Hepatocyte (in vitro differentiated cells): ENCODE measurements around the gene CD93. TPM values are rescaled to one million over a fixed set of nuclear protein-coding genes. Genes with fewer than 3 reads are reported as not detected.

Experiments used
- DNase-seq: peaks from one replicate; pipeline ENCODE4 v3.0.0-alpha.2; 2016; ENCODE audit warnings: low spot score
- H2AFZ ChIP-seq: fragments of 200-600 bp; sonication (generic); 2 replicates; pipeline ENCODE4 v1.6.0; 2016; ENCODE audit warnings: antibody characterized with exemption, mild to moderate bottlenecking
- H3K27ac ChIP-seq: fragments of 200-600 bp; sonication (generic); 2 replicates; pipeline ENCODE4 v1.5.1; 2016; ENCODE audit warnings: mild to moderate bottlenecking
- H3K27me3 ChIP-seq: fragments of 200-600 bp; sonication (generic); 2 replicates; pipeline ENCODE4 v1.6.1; 2016
- H3K36me3 ChIP-seq: fragments of 200-600 bp; sonication (generic); replicated peaks from 2 replicates; pipeline ENCODE4 v1.5.1; 2016; ENCODE audit warnings: low read depth; ENCODE audit not compliant: insufficient read depth
- H3K4me1 ChIP-seq: fragments of 200-600 bp; sonication (generic); 2 replicates; pipeline ENCODE4 v1.5.1; 2016; ENCODE audit warnings: mild to moderate bottlenecking, moderate library complexity; ENCODE audit not compliant: insufficient read depth
- H3K4me2 ChIP-seq: fragments of 200-600 bp; sonication (generic); 2 replicates; pipeline ENCODE4 v1.6.0; 2016
- H3K4me3 ChIP-seq: fragments of 200-600 bp; sonication (generic); 2 replicates; pipeline ENCODE4 v1.5.1; 2016; ENCODE audit warnings: mild to moderate bottlenecking
- H3K79me2 ChIP-seq: fragments of 200-600 bp; sonication (generic); 2 replicates; pipeline ENCODE4 v1.6.0; 2017; ENCODE audit warnings: mild to moderate bottlenecking
- H3K9me2 ChIP-seq: fragments of 200-600 bp; sonication (generic); replicated peaks from 2 replicates; pipeline ENCODE4 v1.6.0; 2017; ENCODE audit warnings: mild to moderate bottlenecking; ENCODE audit not compliant: insufficient read depth
- H3K9me3 ChIP-seq: fragments of 200-600 bp; sonication (generic); 2 replicates; pipeline ENCODE4 v1.5.1; 2016; ENCODE audit warnings: low read depth, mild to moderate bottlenecking
- H4K20me1 ChIP-seq: fragments of 200-600 bp; sonication (generic); 2 replicates; pipeline ENCODE4 v1.6.0; 2016; ENCODE audit warnings: mild to moderate bottlenecking; ENCODE audit not compliant: insufficient read depth, poor library complexity, severe bottlenecking
- CTCF ChIP-seq: fragments of 200-600 bp; sonication (generic); IDR thresholded peaks from 2 replicates; pipeline ENCODE4 v1.5.1; 2016; ENCODE audit warnings: antibody characterized with exemption, mild to moderate bottlenecking; ENCODE audit not compliant: poor library complexity
- EZH2 ChIP-seq: fragments of 200-600 bp; sonication (generic); IDR thresholded peaks from 2 replicates; pipeline ENCODE4 v1.6.1; 2016; ENCODE audit warnings: antibody characterized with exemption, mild to moderate bottlenecking, borderline replicate concordance
- EZH2phosphoT487 ChIP-seq: fragments of 200-600 bp; sonication (generic); IDR thresholded peaks from one replicate; pipeline ENCODE4 v1.6.1; 2018; ENCODE audit warnings: antibody characterized with exemption, mild to moderate bottlenecking, low read depth, moderate library complexity; ENCODE audit not compliant: unreplicated experiment, severe bottlenecking
- WGBS: methylation state at CpG from one replicate; pipeline ENCODE4 v1.1.6; 2016; ENCODE audit warnings: low lambda C conversion rate; ENCODE audit errors: missing lambda C conversion rate; 5-methylcytosine and 5-hydroxymethylcytosine counted together
- polyA plus RNA-seq: library from polyadenylated mRNA; unstranded; fragments of >200 nt; fragmentation: Nextera tagmentation; extraction: Ambion mirVana; gene quantifications from 2 replicates; pipeline ENCODE4 v1.2.1, GENCODE V29; 2016
- total RNA-seq: library from RNA; depleted of rRNA; stranded (reverse); fragments of >200 nt; gene quantifications from 2 replicates; pipeline ENCODE4 v1.2.3, GENCODE V29; 2014

CD93 gene
- total and polyA plus RNA-seq, 2 experiments from 2014 or later = 0.07 to 2.1 TPM

- Histone ChIP-seq H3K9me2 (no peaks in the 10 kb centered on the region), H3K79me2 (no peaks in the 10 kb centered on the region)
- WGBS = 89% methylated on average over 3 of the region's 3 CpGs
These were observed 10.0 kb upstream of the CD93 start for GRCh38 chr20:23096097-23096496.

GRCh38 chr20:23095499-23095898, 9.4 kb upstream of the CD93 start:
- Histone ChIP-seq H3K9me2 (no peaks in the 10 kb centered on the region), H3K4me1 (no peaks in the 10 kb centered on the region), H3K27me3 (peaks cover 4% of the 10 kb centered on the region), H3K36me3 (no peaks in the 10 kb centered on the region), H3K4me2 (no peak overlapping the region), H3K27ac (no peak overlapping the region), H2AFZ (no peak overlapping the region), H3K4me3 (no peak overlapping the region), H3K79me2 (no peaks in the 10 kb centered on the region), H3K9me3 (no peaks in the 10 kb centered on the region), H4K20me1 (no peaks in the 10 kb centered on the region)
- WGBS = 96% methylated on average over 3 of the region's 3 CpGs
- DNase-seq = no peak
- TF ChIP-seq CTCF (no peak), EZH2phosphoT487 (no peak), EZH2 (no peak)

More at GRCh38 chr20:23096097-23096496, 10.0 kb upstream of the CD93 start:
- H3K4me2 ChIP-seq = no peak overlapping the region
- no peak for DNase-seq
- H3K9me3 ChIP-seq = no peaks in the 10 kb centered on the region
- no peak overlapping the region for H2AFZ ChIP-seq
- H3K27ac ChIP-seq = no peak overlapping the region
- TF ChIP-seq CTCF = no peak
- no peak for TF ChIP-seq EZH2phosphoT487
- TF ChIP-seq EZH2 = no peak
- no peaks in the 10 kb centered on the region for H4K20me1 ChIP-seq
- no peak overlapping the region for H3K4me3 ChIP-seq
- H3K4me1 ChIP-seq = no peaks in the 10 kb centered on the region
- peaks cover 4% of the 10 kb centered on the region for H3K27me3 ChIP-seq
- no peaks in the 10 kb centered on the region for H3K36me3 ChIP-seq

GRCh38 chr20:23094927-23095326, 8.8 kb upstream of the CD93 start:
- Histone ChIP-seq H3K4me2 (no peak overlapping the region), H3K36me3 (no peaks in the 10 kb centered on the region), H3K9me3 (no peaks in the 10 kb centered on the region), H3K4me3 (no peak overlapping the region), H4K20me1 (no peaks in the 10 kb centered on the region), H2AFZ (no peak overlapping the region), H3K4me1 (no peaks in the 10 kb centered on the region), H3K27ac (no peak overlapping the region), H3K9me2 (no peaks in the 10 kb centered on the region), H3K79me2 (no peaks in the 10 kb centered on the region), H3K27me3 (peaks cover 4% of the 10 kb centered on the region)
- WGBS = 91% methylated on average over 8 of the region's 8 CpGs
- no peak for DNase-seq
- TF ChIP-seq EZH2 (no peak), EZH2phosphoT487 (no peak), CTCF (no peak)
